Naive thymus-derived CD4-positive, alpha-beta T cell (primary cell): ENCODE measurements around the gene CAMK1. TPM values are rescaled to one million over a fixed set of nuclear protein-coding genes. Genes with fewer than 3 reads are reported as not detected.

Source experiments
- ATAC-seq: fragments of 150-1000 bp; cut with Tn5 transposase; 2 replicates; pipeline ENCODE4 v1.10.0; 2021; ENCODE audit warnings: mild to moderate bottlenecking, moderate library complexity
- CTCF ChIA-PET: fragments of 350-600 bp; sonication (Branson Sonifier 250); formaldehyde crosslinking; loops from one replicate; lab custom pipeline; 2021; ENCODE audit warnings: antibody characterized with exemption; lab: Charles Lee
- POLR2A ChIA-PET: fragments of 350-600 bp; sonication (Branson Sonifier 250); formaldehyde crosslinking; loops from one replicate; lab custom pipeline; 2021; ENCODE audit warnings: antibody characterized with exemption, inconsistent platforms; lab: Charles Lee
- DNase-seq, 9 donors: peaks; one replicate each; pipeline versions ENCODE4 v3.0.0 to v3.0.0-alpha.2; 2020 to 2022; ENCODE audit warnings: mixed read lengths in 1 of 9
- H3K27ac ChIP-seq: one replicate; pipeline ENCODE4 v1.7.0; 2013; ENCODE audit warnings: mild to moderate bottlenecking, low read depth, low read length, moderate library complexity
- H3K27me3 ChIP-seq, 2 donors: one replicate each; pipeline ENCODE4 v1.7.0; 2013; ENCODE audit warnings: low read length in 2 of 2, mild to moderate bottlenecking in 2 of 2, moderate library complexity in 2 of 2; ENCODE audit not compliant: control insufficient read depth in 2 of 2, insufficient read depth in 2 of 2
- H3K36me3 ChIP-seq, 3 experiments: 1 replicate in 2 of 3; 2 replicates in 1 of 3; pipeline ENCODE4 v1.7.0; 2013; ENCODE audit warnings: low read length in 3 of 3, mild to moderate bottlenecking in 3 of 3, moderate library complexity in 1 of 3; ENCODE audit not compliant: insufficient read depth in 3 of 3, control insufficient read depth in 2 of 3
- H3K4me1 ChIP-seq, 2 donors: one replicate each; pipeline ENCODE4 v1.7.0; 2013; ENCODE audit warnings: low read length in 2 of 2, mild to moderate bottlenecking in 2 of 2, moderate library complexity in 1 of 2; ENCODE audit not compliant: control insufficient read depth in 2 of 2, insufficient read depth in 2 of 2
- H3K4me3 ChIP-seq: 2 replicates; pipeline ENCODE4 v1.7.0; 2013; ENCODE audit warnings: mild to moderate bottlenecking, low read length
- H3K9me3 ChIP-seq, 3 experiments: 1 replicate in 2 of 3; 2 replicates in 1 of 3; pipeline ENCODE4 v1.7.0; 2013; ENCODE audit warnings: low read length in 3 of 3; ENCODE audit not compliant: control insufficient read depth in 2 of 3
- H3K27ac Mint-ChIP-seq, 9 donors: one replicate each; pipeline ENCODE4 v1.8.0; 2020 to 2022; ENCODE audit warnings: mixed read lengths in 9 of 9, mild to moderate bottlenecking in 8 of 9, moderate library complexity in 5 of 9, inconsistent platforms in 2 of 9
- H3K27me3 Mint-ChIP-seq, 5 donors: one replicate each; pipeline ENCODE4 v1.8.0; 2021 to 2022; ENCODE audit warnings: mixed read lengths in 5 of 5, mild to moderate bottlenecking in 1 of 5
- H3K36me3 Mint-ChIP-seq, 5 donors: one replicate each; pipeline ENCODE4 v1.8.0; 2020 to 2022; ENCODE audit warnings: mixed read lengths in 5 of 5, mild to moderate bottlenecking in 3 of 5, inconsistent platforms in 1 of 5
- H3K4me1 Mint-ChIP-seq, 7 donors: one replicate each; pipeline ENCODE4 v1.8.0; 2020 to 2022; ENCODE audit warnings: mixed read lengths in 7 of 7, mild to moderate bottlenecking in 3 of 7, inconsistent platforms in 1 of 7
- H3K4me3 Mint-ChIP-seq, 10 donors: one replicate each; pipeline ENCODE4 v1.8.0; 2020 to 2022; ENCODE audit warnings: mild to moderate bottlenecking in 10 of 10, mixed read lengths in 10 of 10, moderate library complexity in 6 of 10, inconsistent platforms in 2 of 10
- H3K9me3 Mint-ChIP-seq, 11 donors: one replicate each; pipeline ENCODE4 v1.8.0; 2020 to 2022; ENCODE audit warnings: mixed read lengths in 11 of 11, mild to moderate bottlenecking in 4 of 11, inconsistent platforms in 1 of 11, moderate library complexity in 1 of 11
- intact Hi-C, 2 donors: fragments of 100-400 bp; cut with micrococcal nuclease; formaldehyde crosslinking; loops; one replicate each; pipeline ENCODE4 v1.15.1; 2023
- polyA plus RNA-seq, 2 donors: library from polyadenylated mRNA; unstranded; fragments of 300-500 nt; fragmentation: Illumina TruSeq; gene quantifications; one replicate each; pipeline ENCODE4 v1.2.3, GENCODE V29; 2021
- total RNA-seq, 6 experiments: library from RNA in 5 of 6; stranded (reverse) in 5 of 6; gene quantifications; 1 replicate in 5 of 6; 2 replicates in 1 of 6; pipeline ENCODE4 v1.2.3 and lab custom pipeline; 2021 to 2026

The CAMK1 gene
- total and polyA plus RNA-seq, 7 experiments from 2014 or later = 0.85 to 36.3 (median 2.1) TPM

- intact Hi-C loops = no loop called here
- peaks cover 0 to 3% of the 10 kb centered on the region in 2 donors for H3K4me1 ChIP-seq
- H3K27ac Mint-ChIP-seq = no peak overlapping the region
- peaks cover 19 to 99% (median 50%) of the 10 kb centered on the region in 3 experiments for H3K36me3 ChIP-seq
- H3K36me3 Mint-ChIP-seq = peaks cover 15 to 42% (median 30%) of the 10 kb centered on the region in 5 donors
- POLR2A ChIA-PET = no interaction called here
- H3K27ac ChIP-seq = no peak overlapping the region
- CTCF ChIA-PET = no interaction called here
- H3K9me3 ChIP-seq = no peaks in the 10 kb centered on the region
- H3K27me3 Mint-ChIP-seq = no peaks in the 10 kb centered on the region
- no peaks in the 10 kb centered on the region for H3K27me3 ChIP-seq
- H3K4me3 ChIP-seq = no peak overlapping the region
- ATAC-seq (no peak), DNase-seq (no peak)
- H3K4me1 Mint-ChIP-seq = peaks cover 12 to 48% (median 33%) of the 10 kb centered on the region in 7 donors
- no peak overlapping the region for H3K4me3 Mint-ChIP-seq
- H3K9me3 Mint-ChIP-seq = no peaks in the 10 kb centered on the region
These were observed 30.6 kb downstream of the CAMK1 start for GRCh38 chr3:9739181-9739580.

- Histone ChIP-seq H3K9me3 (no peaks in the 10 kb centered on the region), H3K4me3 (no peak overlapping the region), H3K27me3 (no peaks in the 10 kb centered on the region), H3K36me3 (peaks cover 8 to 82% (median 41%) of the 10 kb centered on the region in 3 experiments), H3K27ac (no peak overlapping the region), H3K4me1 (peaks cover 3 to 14% of the 10 kb centered on the region in 2 donors)
- H3K36me3 Mint-ChIP-seq = peaks cover 15 to 30% (median 28%) of the 10 kb centered on the region in 5 donors
- H3K4me1 Mint-ChIP-seq = peaks cover 31 to 67% (median 53%) of the 10 kb centered on the region in 7 donors
- intact Hi-C loops = no loop called here
- peak overlapping the region in 7 of 9 donors; percentile 13 to 84 (median 57) for H3K27ac Mint-ChIP-seq
- H3K27me3 Mint-ChIP-seq = no peaks in the 10 kb centered on the region
- no peaks in the 10 kb centered on the region for H3K9me3 Mint-ChIP-seq
- no peak for DNase-seq
- POLR2A ChIA-PET = interaction anchor here (1.3 kb wide), 1 partner anchor 18 kb away, joined by 4 read pairs; no protein-coding TSS in a partner anchor
- no peak for ATAC-seq
- CTCF ChIA-PET = no interaction called here
- no peak overlapping the region for H3K4me3 Mint-ChIP-seq
These were observed 32.9 kb downstream of the CAMK1 start for GRCh38 chr3:9736831-9737230.

- peak overlapping the region; percentile 85 for H3K4me3 ChIP-seq
- peak overlapping the region; percentile 88 for H3K27ac ChIP-seq
- ChIA-PET POLR2A (interaction anchor here (0.7 to 4.1 kb wide), 15 partner anchors 10 to 370 kb away, joined by 3 to 33 read pairs (median 5); partner anchors contain the start of genes ARPC4, CRELD1, MTMR14 and OGG1), CTCF (interaction anchor here (0.8 to 1.3 kb wide), 3 partner anchors 10 to 49 kb away, joined by 3 to 5 read pairs (median 3); no protein-coding TSS in a partner anchor)
- ATAC-seq = no peak
- peak overlapping the region; percentile 77 to 94 (median 90) for H3K27ac Mint-ChIP-seq
- peaks cover 41 to 70% (median 67%) of the 10 kb centered on the region in 7 donors for H3K4me1 Mint-ChIP-seq
- peaks cover 13 to 20% of the 10 kb centered on the region in 2 donors for H3K4me1 ChIP-seq
- H3K9me3 ChIP-seq = no peaks in the 10 kb centered on the region
- H3K36me3 ChIP-seq = peaks cover 0 to 46% (median 4%) of the 10 kb centered on the region in 3 experiments
- no peak for DNase-seq
- H3K27me3 Mint-ChIP-seq = no peaks in the 10 kb centered on the region
- H3K9me3 Mint-ChIP-seq = peaks cover 0 to 2% (median 0%) of the 10 kb centered on the region in 11 donors
- H3K36me3 Mint-ChIP-seq = peaks cover 4 to 17% (median 7%) of the 10 kb centered on the region in 5 donors
- H3K27me3 ChIP-seq = no peaks in the 10 kb centered on the region
- intact Hi-C loops = loop anchor here (5.0 kb wide), 3 partner anchors 215 to 770 kb away; partner anchors contain the start of genes EMC3 (in 1 of the 2) and RAD18 (in 1 of the 2)
- peak overlapping the region; percentile 84 to 98 (median 92) for H3K4me3 Mint-ChIP-seq
These were observed 37.0 kb downstream of the CAMK1 start for GRCh38 chr3:9732740-9733115.

- peak overlapping the region; percentile 88 for H3K27ac ChIP-seq
- peak overlapping the region; percentile 77 to 94 (median 90) for H3K27ac Mint-ChIP-seq
- ATAC-seq (no peak), DNase-seq (peak in 5 of 9 donors; percentile 15 to 49 (median 19))
- no peaks in the 10 kb centered on the region for H3K27me3 ChIP-seq
- ChIA-PET CTCF (interaction anchor here (0.8 to 1.3 kb wide), 3 partner anchors 11 to 50 kb away, joined by 3 to 5 read pairs (median 3); no protein-coding TSS in a partner anchor), POLR2A (interaction anchor here (0.7 to 4.1 kb wide), 17 partner anchors 11 to 369 kb away, joined by 3 to 33 read pairs (median 5); partner anchors contain the start of genes ARPC4, CRELD1, MTMR14 and OGG1)
- H3K36me3 Mint-ChIP-seq = peaks cover 4 to 17% (median 7%) of the 10 kb centered on the region in 5 donors
- no peaks in the 10 kb centered on the region for H3K9me3 ChIP-seq
- H3K4me3 ChIP-seq = peak overlapping the region; percentile 85
- peak overlapping the region; percentile 84 to 98 (median 92) for H3K4me3 Mint-ChIP-seq
- H3K4me1 Mint-ChIP-seq = peaks cover 46 to 75% (median 72%) of the 10 kb centered on the region in 7 donors
- no peaks in the 10 kb centered on the region for H3K27me3 Mint-ChIP-seq
- H3K4me1 ChIP-seq = peaks cover 16 to 25% of the 10 kb centered on the region in 2 donors
- peaks cover 0 to 41% (median 0%) of the 10 kb centered on the region in 3 experiments for H3K36me3 ChIP-seq
- intact Hi-C loops = loop anchor here (5.0 kb wide), 3 partner anchors 215 to 770 kb away; partner anchors contain the start of genes EMC3 (in 1 of the 2) and RAD18 (in 1 of the 2)
- peaks cover 0 to 2% (median 0%) of the 10 kb centered on the region in 11 donors for H3K9me3 Mint-ChIP-seq
These were observed 37.5 kb downstream of the CAMK1 start for GRCh38 chr3:9732080-9732739.

- intact Hi-C loops = loop anchor here (1.0 to 5.0 kb wide), 22 partner anchors 18 to 769 kb away; partner anchors contain the start of genes BRK1 (in 2 of the 2), CRELD1 (in 2 of the 2), JAGN1 (in 2 of the 2) and MTMR14 (in 2 of the 2)
- H3K36me3 ChIP-seq = peaks cover 0 to 33% (median 0%) of the 10 kb centered on the region in 3 experiments
- H3K27ac ChIP-seq = peak within 1 kb of the TSS; percentile 88
- POLR2A ChIA-PET = interaction anchor here (0.9 to 4.1 kb wide), 15 partner anchors 10 to 334 kb away, joined by 3 to 33 read pairs (median 5); partner anchors contain the start of genes ARPC4, CRELD1, MTMR14 and OGG1
- ATAC-seq (peak; percentile 96), DNase-seq (peak; percentile 91 to 99 (median 98))
- peaks cover 49 to 77% (median 72%) of the 10 kb centered on the region in 7 donors for H3K4me1 Mint-ChIP-seq
- no peaks in the 10 kb centered on the region for H3K27me3 ChIP-seq
- H3K4me3 Mint-ChIP-seq = peak within 1 kb of the TSS; percentile 91 to 98 (median 93)
- peak within 1 kb of the TSS; percentile 85 for H3K4me3 ChIP-seq
- H3K9me3 Mint-ChIP-seq = peaks cover 0 to 2% (median 0%) of the 10 kb centered on the region in 11 donors
- H3K27ac Mint-ChIP-seq = peak within 1 kb of the TSS; percentile 86 to 97 (median 95)
- H3K4me1 ChIP-seq = peaks cover 22 to 32% of the 10 kb centered on the region in 2 donors
- peaks cover 1 to 12% (median 4%) of the 10 kb centered on the region in 5 donors for H3K36me3 Mint-ChIP-seq
- H3K27me3 Mint-ChIP-seq = no peaks in the 10 kb centered on the region
- no peaks in the 10 kb centered on the region for H3K9me3 ChIP-seq
- CTCF ChIA-PET = interaction anchor here (1.3 kb wide), 1 partner anchor 14 kb away, joined by 3 read pairs; no protein-coding TSS in a partner anchor
These were observed 38.3 kb downstream of the CAMK1 start, which contains the start of gene BRPF1 for GRCh38 chr3:9731206-9732079. Gene BRPF1 (plus strand): TSS chr3:9731735. CDS start chr3:9734141, 2,406 bp downstream.
